ENCODE measurements around the gene DOK1. TPM values are rescaled to one million over a fixed set of nuclear protein-coding genes. Genes with fewer than 3 reads are reported as not detected.
A peak's percentile ranks its signal among the peaks of the same experiment; 100 is the strongest.

Gene DOK1
- total RNA-seq, 4 donors from 2014 or later: 14.5 to 38.0 (median 26.3) TPM

GRCh38 chr2:74577448-74577847, 22.9 kb downstream of the DOK1 start:
- H3K27me3 ChIP-seq: no peaks in the 10 kb centered on the region
- TF ChIP-seq CTCF (IDR thresholded peaks at IDR 0.05) (no peak), POLR2A (IDR thresholded peaks at IDR 0.05) (no peak)
- H3K36me3 ChIP-seq: no peaks in the 10 kb centered on the region
- H3K27ac ChIP-seq: peak overlapping the region in 1 of 4 donors; percentile 30
- peaks cover 0 to 11% (median 0%) of the 10 kb centered on the region in 4 donors for H3K4me1 ChIP-seq
- DNase-seq: no peak
- H3K4me3 ChIP-seq: no peak overlapping the region
- no peaks in the 10 kb centered on the region for H3K9me3 ChIP-seq

- Histone ChIP-seq H3K36me3 (no peaks in the 10 kb centered on the region), H3K4me3 (no peak overlapping the region), H3K9me3 (no peaks in the 10 kb centered on the region), H3K4me1 (peaks cover 0 to 11% (median 0%) of the 10 kb centered on the region in 4 donors), H3K27me3 (no peaks in the 10 kb centered on the region), H3K27ac (no peak overlapping the region)
- TF ChIP-seq CTCF (IDR thresholded peaks at IDR 0.05): no peak
- TF ChIP-seq POLR2A (IDR thresholded peaks at IDR 0.05): no peak
- no peak for DNase-seq
These were observed 23.9 kb downstream of the DOK1 start for GRCh38 chr2:74578408-74578807.

- Histone ChIP-seq H3K27ac (no peak overlapping the region), H3K27me3 (no peaks in the 10 kb centered on the region), H3K4me1 (no peaks in the 10 kb centered on the region), H3K36me3 (no peaks in the 10 kb centered on the region), H3K9me3 (no peaks in the 10 kb centered on the region), H3K4me3 (no peak overlapping the region)
- TF ChIP-seq CTCF (IDR thresholded peaks at IDR 0.05) (no peak), POLR2A (IDR thresholded peaks at IDR 0.05) (no peak)
- DNase-seq: no peak
These were observed 26.9 kb downstream of the DOK1 start for GRCh38 chr2:74581463-74581862.

- TF ChIP-seq POLR2A (IDR thresholded peaks at IDR 0.05): no peak
- no peak for TF ChIP-seq CTCF (IDR thresholded peaks at IDR 0.05)
- no peak for DNase-seq
- Histone ChIP-seq H3K27ac (no peak overlapping the region), H3K36me3 (no peaks in the 10 kb centered on the region), H3K27me3 (no peaks in the 10 kb centered on the region), H3K4me3 (no peak overlapping the region), H3K9me3 (no peaks in the 10 kb centered on the region), H3K4me1 (no peaks in the 10 kb centered on the region)
These were observed 27.7 kb downstream of the DOK1 start for GRCh38 chr2:74582184-74582583.

GRCh38 chr2:74583504-74583903, 29.0 kb downstream of the DOK1 start:
- H3K4me1 ChIP-seq: no peaks in the 10 kb centered on the region
- H3K9me3 ChIP-seq: no peaks in the 10 kb centered on the region
- no peak overlapping the region for H3K27ac ChIP-seq
- H3K36me3 ChIP-seq: no peaks in the 10 kb centered on the region
- no peak overlapping the region for H3K4me3 ChIP-seq
- no peak for DNase-seq
- no peaks in the 10 kb centered on the region for H3K27me3 ChIP-seq
- TF ChIP-seq CTCF (IDR thresholded peaks at IDR 0.05): no peak
- TF ChIP-seq POLR2A (IDR thresholded peaks at IDR 0.05): no peak

GRCh38 chr2:74584088-74584645, 29.6 kb downstream of the DOK1 start:
- Histone ChIP-seq H3K4me1 (no peaks in the 10 kb centered on the region), H3K9me3 (no peaks in the 10 kb centered on the region), H3K36me3 (no peaks in the 10 kb centered on the region), H3K27me3 (no peaks in the 10 kb centered on the region), H3K27ac (no peak overlapping the region), H3K4me3 (no peak overlapping the region)
- no peak for TF ChIP-seq POLR2A (IDR thresholded peaks at IDR 0.05)
- TF ChIP-seq CTCF (IDR thresholded peaks at IDR 0.05): no peak
- DNase-seq: no peak

Data from Peyer's patch (tissue), 4 donors.